ENCODE results near the gene PPM1M.
A peak's percentile ranks its signal among the peaks of the same experiment; 100 is the strongest.

PPM1M gene

GRCh38 chr3:52218937-52219650, 26.5 kb upstream of the PPM1M start:
- DNase-seq (ENCODE audit: low spot score), result no peak
- TF ChIP-seq CTCF (IDR thresholded peaks at IDR 0.05; ENCODE audit: borderline replicate concordance, control extremely low read depth, extremely low read depth, insufficient read depth, missing control alignments), result no peak
- in situ Hi-C loops (cut with MboI; ENCODE audit: low sequenced_read_pairs, unreplicated experiment), result no loop called here

GRCh38 chr3:52220380-52221026, 25.1 kb upstream of the PPM1M start:
- TF ChIP-seq CTCF (IDR thresholded peaks at IDR 0.05; ENCODE audit: borderline replicate concordance, control extremely low read depth, extremely low read depth, insufficient read depth, missing control alignments), result peak; percentile 96
- in situ Hi-C loops (cut with MboI; ENCODE audit: low sequenced_read_pairs, unreplicated experiment), result no loop called here
- DNase-seq (ENCODE audit: low spot score), result peak; percentile 87

GRCh38 chr3:52221141-52221562, 24.4 kb upstream of the PPM1M start:
- no peak for TF ChIP-seq CTCF (IDR thresholded peaks at IDR 0.05; ENCODE audit: borderline replicate concordance, control extremely low read depth, extremely low read depth, insufficient read depth, missing control alignments)
- no peak for DNase-seq (ENCODE audit: low spot score)
- in situ Hi-C loops (cut with MboI; ENCODE audit: low sequenced_read_pairs, unreplicated experiment), result no loop called here

- no peak for TF ChIP-seq CTCF (IDR thresholded peaks at IDR 0.05; ENCODE audit: borderline replicate concordance, control extremely low read depth, extremely low read depth, insufficient read depth, missing control alignments)
- in situ Hi-C loops (cut with MboI; ENCODE audit: low sequenced_read_pairs, unreplicated experiment), result no loop called here
- no peak for DNase-seq (ENCODE audit: low spot score)
Observed at GRCh38 chr3:52221563-52222318, 23.8 kb upstream of the PPM1M start.

- DNase-seq (ENCODE audit: low spot score), result no peak
- no peak for TF ChIP-seq CTCF (IDR thresholded peaks at IDR 0.05; ENCODE audit: borderline replicate concordance, control extremely low read depth, extremely low read depth, insufficient read depth, missing control alignments)
- in situ Hi-C loops (cut with MboI; ENCODE audit: low sequenced_read_pairs, unreplicated experiment), result no loop called here
Observed at GRCh38 chr3:52222319-52223221, 23.0 kb upstream of the PPM1M start.

Measured in GM13976 (cell line).